ENCODE measurements around the gene REV3L.

GRCh38 chr6:111307275-111307858 is 175.7 kb downstream of the REV3L start:
- TF ChIP-seq EZH2 (IDR thresholded peaks at IDR 0.05; ENCODE audit: borderline replicate concordance, low read length) (no peak), CTCF (conservative IDR thresholded peaks at IDR 0.05 in 1 of 2, IDR thresholded peaks at IDR 0.05 in 1 of 2; ENCODE audit: extremely low read depth in 1 of 2, insufficient read depth in 1 of 2, low read depth in 1 of 2, low read length in 2 of 2) (no peak)

Measured in mammary epithelial cell (primary cell).